HG03575 (cell line): ENCODE results near the gene PTGES2.
"Not testable (repeated sequence)": the region's sequence is repeated elsewhere in the genome, so short reads cannot be mapped to it uniquely, and the experiment has no call there.

Experiments
- ATAC-seq: cut with Tn5 transposase; IDR thresholded peaks from one replicate; pipeline ENCODE4 v1.9.1; 2021; ENCODE audit not compliant: unreplicated experiment, insufficient number of reproducible peaks, low FRiP score; ENCODE audit errors: extremely low read depth

The PTGES2 gene

DNA sequence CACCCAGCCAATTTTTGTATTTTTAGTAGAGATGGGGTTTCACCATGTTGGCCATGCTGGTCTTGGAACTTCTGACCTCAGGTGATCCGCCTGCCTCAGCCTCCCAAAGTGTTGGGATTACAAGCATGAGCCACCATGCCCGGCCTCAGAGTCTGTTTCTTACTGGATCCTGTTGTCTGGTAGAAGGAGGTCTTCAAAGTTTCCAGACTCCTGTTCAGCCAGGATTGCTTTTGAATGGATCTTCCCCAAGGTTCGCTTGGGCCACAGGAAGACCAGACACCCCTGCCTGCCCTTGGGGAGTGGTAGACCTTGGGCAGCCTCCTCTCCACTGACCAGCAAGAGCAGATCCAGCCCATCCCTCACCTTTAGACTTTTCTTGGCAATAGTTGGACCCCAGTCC, 14.1 kb upstream of the PTGES2 start:
- no peak for ATAC-seq

- ATAC-seq, result no peak
Measured at GRCh38 chr9:128139621-128140020, 12.1 kb upstream of the PTGES2 start.

- ATAC-seq, result no peak
Measured at GRCh38 chr9:128138001-128138400, 10.5 kb upstream of the PTGES2 start.

DNA sequence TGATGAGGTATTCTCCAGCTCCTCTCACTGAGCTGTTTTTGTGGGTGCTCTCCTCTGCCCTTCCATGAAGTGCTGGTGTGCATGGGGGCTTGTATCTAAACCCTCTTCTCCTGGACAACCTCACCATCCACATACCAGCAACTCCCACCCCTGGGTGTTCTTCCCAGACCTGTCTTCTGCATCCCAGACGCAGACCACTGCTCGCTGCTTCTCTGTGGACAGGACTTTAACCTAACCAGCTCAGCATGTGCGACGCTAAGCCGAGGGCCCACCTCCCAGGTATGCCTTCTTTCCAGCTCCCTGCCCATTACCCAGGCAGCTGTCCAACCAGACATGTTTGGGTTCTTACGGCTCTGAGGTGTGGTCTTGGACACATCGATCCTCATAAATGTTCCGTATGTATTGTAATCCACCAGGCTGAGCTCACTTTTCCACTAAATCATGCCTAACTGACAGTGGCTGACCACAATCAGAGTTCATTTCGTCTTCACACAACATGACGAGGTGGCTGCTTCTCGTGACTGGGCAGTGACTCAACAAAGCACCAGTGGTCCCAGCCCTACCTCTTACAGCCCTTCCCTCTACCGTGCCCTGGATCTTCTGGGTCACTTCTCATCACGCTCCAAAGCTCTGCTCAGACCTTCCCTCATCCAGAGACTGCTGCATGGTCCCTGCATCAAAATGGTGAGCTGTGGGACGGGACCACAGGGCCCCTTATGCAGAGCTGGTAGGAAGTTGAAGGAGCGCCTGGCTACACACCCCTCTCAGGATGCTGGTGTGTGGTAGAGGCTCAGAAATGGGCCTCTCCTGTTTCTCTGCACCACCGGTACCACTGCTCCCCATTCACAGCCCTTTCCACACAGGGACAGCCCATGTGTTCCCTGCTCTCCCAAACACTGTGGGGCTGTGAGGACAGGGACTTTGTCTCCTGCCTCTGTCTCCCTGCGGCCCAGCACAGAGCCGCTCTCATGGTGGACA, 9.6 kb upstream of the PTGES2 start:
- no peak for ATAC-seq

GRCh38 chr9:128135561-128135960, 8.0 kb upstream of the PTGES2 start:
- not testable (repeated sequence) for ATAC-seq

DNA sequence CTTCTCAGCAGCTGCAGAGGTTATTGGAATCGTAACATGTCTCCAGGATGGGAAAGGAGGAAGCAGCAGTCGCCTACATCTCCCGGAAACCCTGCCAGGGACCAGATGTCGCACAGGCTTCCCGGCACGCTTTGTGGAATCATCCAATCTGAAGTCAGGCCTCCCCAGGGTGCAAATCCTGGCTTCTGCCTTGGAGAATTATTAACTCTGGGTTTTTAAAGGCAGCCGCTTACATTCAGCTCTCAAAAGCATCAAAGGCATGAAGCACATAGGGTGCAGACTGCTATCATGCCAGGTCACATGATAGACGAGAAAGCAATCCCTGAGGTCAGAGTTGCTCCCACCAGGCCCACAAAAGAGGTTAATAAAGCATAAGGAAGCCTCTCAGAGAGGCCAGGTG, 4.6 kb upstream of the PTGES2 start:
- ATAC-seq, result not testable (repeated sequence)

GRCh38 chr9:128131346-128131745, 3.8 kb upstream of the PTGES2 start:
- not testable (repeated sequence) for ATAC-seq

DNA sequence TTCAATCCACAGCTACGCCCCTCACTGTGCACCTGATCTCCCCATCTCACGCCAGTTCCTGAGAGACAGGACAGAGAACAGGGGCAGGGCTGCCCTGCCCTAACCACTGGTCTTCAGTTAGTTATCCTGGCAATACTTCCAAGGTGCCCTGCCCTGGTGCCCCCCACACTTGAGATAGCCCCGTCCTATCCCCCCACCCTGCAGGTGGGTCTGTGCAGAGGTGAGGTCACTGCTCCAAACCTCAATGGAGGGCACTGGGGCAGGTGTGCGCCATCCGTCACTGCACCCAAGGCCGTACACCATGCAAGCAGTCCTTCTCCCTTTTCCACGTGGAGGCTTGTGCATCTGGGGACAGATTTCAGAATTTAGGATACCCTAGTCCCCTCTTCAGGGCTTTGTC, 3.1 kb upstream of the PTGES2 start:
- ATAC-seq, result not testable (repeated sequence)

- not testable (repeated sequence) for ATAC-seq
Measured at GRCh38 chr9:128129976-128130590, 2.6 kb upstream of the PTGES2 start.

GRCh38 chr9:128128836-128129590, 1.5 kb upstream of the PTGES2 start:
- no peak for ATAC-seq

DNA sequence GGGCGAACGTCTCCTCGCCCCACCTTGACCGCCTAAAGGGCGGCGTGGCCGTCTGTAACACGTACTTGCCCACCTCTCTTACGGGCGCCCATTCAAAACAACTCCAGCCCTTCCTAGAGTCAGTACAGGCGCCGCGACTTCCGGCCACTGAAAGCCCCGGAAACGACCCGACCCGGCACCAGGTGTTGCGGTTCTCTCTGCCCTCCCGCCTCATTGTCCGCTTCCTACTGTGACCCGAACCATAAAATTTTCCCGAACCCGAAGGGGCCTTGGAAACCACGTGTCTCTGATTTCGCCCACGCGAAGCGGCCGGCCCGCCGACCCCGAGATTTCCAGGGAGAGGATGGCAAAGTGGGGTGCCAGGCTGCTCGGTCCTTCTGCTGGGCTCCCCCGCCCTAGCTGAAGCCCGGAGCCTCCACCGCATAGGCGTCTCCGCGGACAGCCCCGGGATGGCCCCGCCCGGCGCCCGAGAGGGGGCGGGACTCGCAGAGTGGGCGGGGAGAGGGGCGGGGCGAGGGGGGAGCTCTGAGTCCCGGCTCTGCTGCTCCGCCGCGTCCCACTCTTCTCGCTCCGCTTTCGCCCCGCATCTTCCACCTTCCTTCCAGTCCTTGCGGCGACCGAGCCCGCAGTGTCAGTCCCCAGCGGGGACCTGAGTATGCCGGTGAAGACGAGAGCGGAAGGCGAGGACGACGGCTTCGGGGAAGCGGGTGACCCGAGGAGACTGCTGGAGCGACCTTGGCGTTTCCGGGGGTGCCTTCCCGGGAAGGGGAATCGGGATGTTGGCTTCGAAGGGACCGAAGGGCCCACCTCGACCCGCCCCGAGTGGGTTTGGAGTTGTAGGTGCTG, 684 bp upstream of the PTGES2 start:
- peak; percentile 44 for ATAC-seq

- no peak for ATAC-seq
Measured at GRCh38 chr9:128125580-128126354, 1.8 kb downstream of the PTGES2 start.

DNA sequence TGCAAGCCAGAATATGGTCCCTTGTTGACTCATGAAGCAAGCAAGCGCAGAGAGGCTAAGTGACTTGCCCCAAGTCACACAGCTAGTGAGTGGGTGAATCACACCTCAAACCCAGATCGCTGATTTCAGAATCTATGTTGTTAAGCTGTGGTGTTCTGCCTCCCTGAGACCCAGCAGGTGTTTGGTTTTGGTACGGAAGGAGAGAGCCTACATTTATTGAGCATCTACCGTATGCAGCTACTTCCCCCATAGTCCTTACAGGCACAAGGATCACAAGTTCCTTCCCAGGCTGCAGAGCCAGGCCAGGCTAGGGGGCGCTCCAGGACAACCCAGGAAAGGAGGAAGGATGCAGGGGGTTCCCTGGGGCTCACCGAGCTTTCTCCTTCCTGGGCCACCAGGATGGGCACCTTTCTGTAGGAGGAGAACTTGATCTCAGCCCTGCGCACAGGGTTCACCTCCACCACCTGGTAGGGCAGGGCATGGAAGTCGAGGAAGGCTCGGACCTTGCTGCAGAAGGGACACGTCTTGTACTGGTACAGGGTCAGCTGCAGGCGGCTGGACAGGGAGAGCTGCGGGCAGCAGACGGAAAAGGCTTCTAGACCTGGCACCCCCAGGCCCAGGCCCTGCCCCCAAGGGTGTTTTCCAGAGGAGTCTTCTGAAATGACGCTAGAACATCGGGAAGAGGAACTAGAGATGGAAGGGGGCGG, 2.5 kb downstream of the PTGES2 start:
- ATAC-seq, result no peak

GRCh38 chr9:128124451-128124850, 3.1 kb downstream of the PTGES2 start:
- no peak for ATAC-seq

DNA sequence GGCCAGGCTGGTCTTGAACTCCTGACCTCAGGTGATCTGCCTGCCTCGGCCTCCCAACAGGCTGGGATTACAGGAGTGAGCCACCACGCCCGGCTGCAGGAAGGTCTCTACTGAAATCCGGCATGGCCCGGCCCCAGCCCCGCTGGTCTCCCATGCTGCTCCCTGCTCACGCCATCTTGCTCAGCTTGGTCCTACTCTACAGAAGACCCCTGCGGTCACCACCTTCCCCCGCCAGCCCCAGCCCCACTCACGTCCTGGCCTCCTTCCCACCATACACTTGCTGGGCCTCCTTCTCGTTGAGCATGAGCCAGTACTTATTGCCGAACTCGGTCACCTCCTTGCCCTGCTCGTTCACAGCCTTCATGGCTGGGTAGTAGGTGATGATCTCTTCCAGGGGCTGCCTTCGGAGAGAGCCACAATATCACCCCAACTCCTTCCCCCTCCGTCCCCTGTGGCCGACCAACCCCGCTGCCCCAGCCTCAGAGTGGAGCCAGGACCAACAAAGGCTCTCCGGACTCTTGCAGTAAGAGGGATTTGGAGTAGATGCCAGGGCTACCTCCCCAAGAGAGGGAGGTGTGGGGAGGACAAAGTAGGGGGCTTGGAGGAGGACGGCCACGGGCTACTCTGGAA, 4.0 kb downstream of the PTGES2 start:
- ATAC-seq, result no peak

DNA sequence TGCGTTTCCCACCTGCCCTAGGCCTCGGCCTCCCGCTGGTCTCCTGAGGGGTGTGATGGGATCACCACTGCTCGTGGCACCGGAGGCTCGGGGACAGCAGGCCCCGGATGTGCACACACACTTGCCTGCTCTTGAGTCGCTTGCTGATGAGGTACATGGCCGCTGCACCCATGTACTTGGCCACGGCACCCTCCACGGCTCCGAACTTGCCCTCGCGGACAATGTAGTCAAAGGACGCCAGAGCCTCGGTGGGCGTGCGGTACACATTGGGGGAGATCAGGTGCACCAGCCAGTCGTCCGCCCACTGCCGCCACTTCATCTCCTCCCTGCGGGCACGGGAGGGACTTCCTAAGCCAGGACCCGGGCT, 4.7 kb downstream of the PTGES2 start:
- no peak for ATAC-seq
